ENCODE data around the gene DET1. TPM values are rescaled to one million over a fixed set of nuclear protein-coding genes. Genes with fewer than 3 reads are reported as not detected.

DET1 gene
- total and polyA plus RNA-seq, 2 donors from 2014 or later = 3.9 to 6.8 TPM

DNA sequence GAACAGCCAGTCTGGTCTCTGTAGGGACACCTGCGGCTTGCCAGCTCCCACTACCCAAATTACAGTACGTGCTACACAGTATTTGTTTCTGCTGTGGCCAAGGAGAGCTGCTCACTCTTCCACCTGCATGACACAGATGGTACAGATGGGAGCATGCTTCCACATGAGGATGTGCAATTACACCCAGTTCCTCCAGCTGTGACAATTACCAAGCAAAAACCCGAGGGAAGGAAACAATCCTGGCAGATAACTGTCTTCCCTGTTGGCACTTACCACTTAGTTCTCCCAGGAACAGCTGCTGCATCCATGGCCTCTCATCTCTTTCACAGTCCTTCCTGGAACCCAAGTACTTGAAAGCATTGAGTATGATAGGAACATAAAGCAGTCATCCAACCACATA is 34.4 kb downstream of the DET1 start:
- DNase-seq (no peak), FAIRE-seq (no peak)
- Histone ChIP-seq H3K9ac (ENCODE audit: low read length in 3 of 3) (no peak overlapping the region), H3K4me3 (ENCODE audit: low read length in 3 of 3) (no peak overlapping the region), H3K9me3 (ENCODE audit: control insufficient read depth in 2 of 3, insufficient read depth in 1 of 3, low read length in 3 of 3) (no peaks in the 10 kb centered on the region), H3K36me3 (ENCODE audit: control insufficient read depth in 2 of 3, insufficient read depth in 3 of 3, low read length in 3 of 3) (peaks cover 13 to 23% (median 23%) of the 10 kb centered on the region in 3 donors), H3K4me1 (ENCODE audit: control insufficient read depth in 2 of 3, insufficient read depth in 2 of 3, low read depth in 1 of 3, low read length in 3 of 3) (no peaks in the 10 kb centered on the region), H3K27ac (ENCODE audit: low read depth in 2 of 2, low read length in 2 of 2) (no peak overlapping the region), H3K27me3 (ENCODE audit: control insufficient read depth, insufficient read depth, low read length) (no peaks in the 10 kb centered on the region)
- intact Hi-C loops (cut with DNase I) = no loop called here
- TF ChIP-seq, protein P1, sequence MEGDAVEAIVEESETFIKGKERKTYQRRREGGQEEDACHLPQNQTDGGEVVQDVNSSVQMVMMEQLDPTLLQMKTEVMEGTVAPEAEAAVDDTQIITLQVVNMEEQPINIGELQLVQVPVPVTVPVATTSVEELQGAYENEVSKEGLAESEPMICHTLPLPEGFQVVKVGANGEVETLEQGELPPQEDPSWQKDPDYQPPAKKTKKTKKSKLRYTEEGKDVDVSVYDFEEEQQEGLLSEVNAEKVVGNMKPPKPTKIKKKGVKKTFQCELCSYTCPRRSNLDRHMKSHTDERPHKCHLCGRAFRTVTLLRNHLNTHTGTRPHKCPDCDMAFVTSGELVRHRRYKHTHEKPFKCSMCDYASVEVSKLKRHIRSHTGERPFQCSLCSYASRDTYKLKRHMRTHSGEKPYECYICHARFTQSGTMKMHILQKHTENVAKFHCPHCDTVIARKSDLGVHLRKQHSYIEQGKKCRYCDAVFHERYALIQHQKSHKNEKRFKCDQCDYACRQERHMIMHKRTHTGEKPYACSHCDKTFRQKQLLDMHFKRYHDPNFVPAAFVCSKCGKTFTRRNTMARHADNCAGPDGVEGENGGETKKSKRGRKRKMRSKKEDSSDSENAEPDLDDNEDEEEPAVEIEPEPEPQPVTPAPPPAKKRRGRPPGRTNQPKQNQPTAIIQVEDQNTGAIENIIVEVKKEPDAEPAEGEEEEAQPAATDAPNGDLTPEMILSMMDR (IDR thresholded peaks at IDR 0.05; ENCODE audit: borderline replicate concordance, extremely low read depth, insufficient read depth) = no peak

DNA sequence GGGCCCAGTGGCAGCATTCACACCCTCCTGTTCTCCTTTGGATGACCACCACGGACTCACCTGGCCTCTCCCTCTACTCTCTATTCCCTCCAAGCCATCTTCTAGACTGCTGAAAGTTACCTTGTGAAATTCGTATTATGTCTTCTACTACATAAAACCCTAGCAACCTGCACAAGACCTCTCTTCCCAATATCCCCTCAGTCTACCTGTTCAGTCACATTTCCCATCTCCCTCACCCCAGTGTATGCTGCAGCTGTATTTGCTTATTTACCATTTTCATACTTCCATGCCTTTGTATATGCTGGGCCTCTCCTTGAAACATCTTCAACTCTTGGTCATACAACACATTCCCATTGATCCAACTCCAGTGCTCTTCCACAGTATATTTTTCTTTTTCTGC is 35.3 kb downstream of the DET1 start:
- H3K36me3 ChIP-seq (ENCODE audit: control insufficient read depth in 2 of 3, insufficient read depth in 3 of 3, low read length in 3 of 3) = peaks cover 13 to 20% (median 17%) of the 10 kb centered on the region in 3 donors
- H3K9me3 ChIP-seq (ENCODE audit: control insufficient read depth in 2 of 3, insufficient read depth in 1 of 3, low read length in 3 of 3) = no peaks in the 10 kb centered on the region
- H3K4me3 ChIP-seq (ENCODE audit: low read length in 3 of 3) = no peak overlapping the region
- intact Hi-C loops (cut with DNase I) = no loop called here
- H3K27ac ChIP-seq (ENCODE audit: low read depth in 2 of 2, low read length in 2 of 2) = no peak overlapping the region
- no peaks in the 10 kb centered on the region for H3K4me1 ChIP-seq (ENCODE audit: control insufficient read depth in 2 of 3, insufficient read depth in 2 of 3, low read depth in 1 of 3, low read length in 3 of 3)
- no peaks in the 10 kb centered on the region for H3K27me3 ChIP-seq (ENCODE audit: control insufficient read depth, insufficient read depth, low read length)
- DNase-seq = no peak
- no peak overlapping the region for H3K9ac ChIP-seq (ENCODE audit: low read length in 3 of 3)
- TF ChIP-seq, protein P1 (IDR thresholded peaks at IDR 0.05; ENCODE audit: borderline replicate concordance, extremely low read depth, insufficient read depth) = no peak
- no peak for FAIRE-seq

DNA sequence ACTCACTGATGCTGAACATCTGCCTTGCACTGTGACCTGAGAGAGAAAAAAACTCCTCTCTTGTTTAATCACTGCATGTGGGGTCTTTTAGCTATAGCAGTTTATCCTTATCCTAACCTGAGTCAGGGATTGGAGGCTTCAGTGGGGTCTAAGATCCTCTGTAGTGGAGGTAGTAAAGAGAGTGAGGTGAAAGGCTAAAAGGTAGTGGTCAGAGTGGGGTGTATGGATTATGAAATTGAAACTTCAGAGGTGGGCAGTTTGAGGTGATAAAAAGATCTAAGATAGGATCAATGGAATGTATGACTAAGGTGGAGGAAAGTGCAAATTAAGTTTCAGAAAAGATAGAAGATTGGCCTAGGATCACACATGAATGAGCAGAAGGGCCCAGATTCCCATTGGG is 36.5 kb downstream of the DET1 start:
- no peaks in the 10 kb centered on the region for H3K27me3 ChIP-seq (ENCODE audit: control insufficient read depth, insufficient read depth, low read length)
- no peak for DNase-seq
- H3K9ac ChIP-seq (ENCODE audit: low read length in 3 of 3) = no peak overlapping the region
- no peak overlapping the region for H3K4me3 ChIP-seq (ENCODE audit: low read length in 3 of 3)
- no peak overlapping the region for H3K27ac ChIP-seq (ENCODE audit: low read depth in 2 of 2, low read length in 2 of 2)
- FAIRE-seq = no peak
- TF ChIP-seq, protein P1 (IDR thresholded peaks at IDR 0.05; ENCODE audit: borderline replicate concordance, extremely low read depth, insufficient read depth) = no peak
- peaks cover 13 to 20% (median 17%) of the 10 kb centered on the region in 3 donors for H3K36me3 ChIP-seq (ENCODE audit: control insufficient read depth in 2 of 3, insufficient read depth in 3 of 3, low read length in 3 of 3)
- H3K9me3 ChIP-seq (ENCODE audit: control insufficient read depth in 2 of 3, insufficient read depth in 1 of 3, low read length in 3 of 3) = no peaks in the 10 kb centered on the region
- H3K4me1 ChIP-seq (ENCODE audit: control insufficient read depth in 2 of 3, insufficient read depth in 2 of 3, low read depth in 1 of 3, low read length in 3 of 3) = no peaks in the 10 kb centered on the region
- intact Hi-C loops (cut with DNase I) = no loop called here

DNA sequence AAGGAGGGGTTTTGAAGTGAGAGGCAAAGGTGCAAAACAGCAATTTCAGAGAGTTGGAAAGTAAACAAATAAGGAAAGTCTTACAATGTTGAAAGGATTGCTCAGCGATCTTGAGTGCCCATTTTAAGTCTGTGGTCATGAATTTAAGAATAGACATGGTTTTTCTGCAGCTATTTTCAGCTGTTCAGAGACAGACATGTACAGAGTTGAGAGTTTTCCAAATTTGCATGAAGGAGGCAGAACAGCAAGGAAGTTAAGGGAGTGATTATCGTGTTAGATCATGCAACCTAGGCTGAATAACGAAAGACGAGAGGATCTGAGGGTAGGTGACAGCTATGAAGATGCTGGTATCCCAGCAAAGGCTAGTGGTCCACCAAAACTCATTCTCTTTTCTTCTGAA is 37.2 kb downstream of the DET1 start:
- Histone ChIP-seq H3K4me3 (ENCODE audit: low read length in 3 of 3) (no peak overlapping the region), H3K36me3 (ENCODE audit: control insufficient read depth in 2 of 3, insufficient read depth in 3 of 3, low read length in 3 of 3) (peaks cover 13 to 20% (median 17%) of the 10 kb centered on the region in 3 donors), H3K4me1 (ENCODE audit: control insufficient read depth in 2 of 3, insufficient read depth in 2 of 3, low read depth in 1 of 3, low read length in 3 of 3) (no peaks in the 10 kb centered on the region), H3K27ac (ENCODE audit: low read depth in 2 of 2, low read length in 2 of 2) (no peak overlapping the region), H3K9ac (ENCODE audit: low read length in 3 of 3) (no peak overlapping the region), H3K27me3 (ENCODE audit: control insufficient read depth, insufficient read depth, low read length) (no peaks in the 10 kb centered on the region), H3K9me3 (ENCODE audit: control insufficient read depth in 2 of 3, insufficient read depth in 1 of 3, low read length in 3 of 3) (no peaks in the 10 kb centered on the region)
- intact Hi-C loops (cut with DNase I) = no loop called here
- no peak for DNase-seq
- no peak for FAIRE-seq
- TF ChIP-seq, protein P1 (IDR thresholded peaks at IDR 0.05; ENCODE audit: borderline replicate concordance, extremely low read depth, insufficient read depth) = no peak
